ENCODE measurements around the gene EFR3B.
"Not testable (repeated sequence)": the region's sequence is repeated elsewhere in the genome, so short reads cannot be mapped to it uniquely, and the experiment has no call there.

GRCh38 chr2:25162061-25162460 is 120.2 kb downstream of the EFR3B start:
- TF ChIP-seq, protein P1, sequence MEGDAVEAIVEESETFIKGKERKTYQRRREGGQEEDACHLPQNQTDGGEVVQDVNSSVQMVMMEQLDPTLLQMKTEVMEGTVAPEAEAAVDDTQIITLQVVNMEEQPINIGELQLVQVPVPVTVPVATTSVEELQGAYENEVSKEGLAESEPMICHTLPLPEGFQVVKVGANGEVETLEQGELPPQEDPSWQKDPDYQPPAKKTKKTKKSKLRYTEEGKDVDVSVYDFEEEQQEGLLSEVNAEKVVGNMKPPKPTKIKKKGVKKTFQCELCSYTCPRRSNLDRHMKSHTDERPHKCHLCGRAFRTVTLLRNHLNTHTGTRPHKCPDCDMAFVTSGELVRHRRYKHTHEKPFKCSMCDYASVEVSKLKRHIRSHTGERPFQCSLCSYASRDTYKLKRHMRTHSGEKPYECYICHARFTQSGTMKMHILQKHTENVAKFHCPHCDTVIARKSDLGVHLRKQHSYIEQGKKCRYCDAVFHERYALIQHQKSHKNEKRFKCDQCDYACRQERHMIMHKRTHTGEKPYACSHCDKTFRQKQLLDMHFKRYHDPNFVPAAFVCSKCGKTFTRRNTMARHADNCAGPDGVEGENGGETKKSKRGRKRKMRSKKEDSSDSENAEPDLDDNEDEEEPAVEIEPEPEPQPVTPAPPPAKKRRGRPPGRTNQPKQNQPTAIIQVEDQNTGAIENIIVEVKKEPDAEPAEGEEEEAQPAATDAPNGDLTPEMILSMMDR (IDR thresholded peaks at IDR 0.05): not testable (repeated sequence)
- not testable (repeated sequence) for TF ChIP-seq ZFX (IDR thresholded peaks at IDR 0.05; ENCODE audit: borderline replicate concordance)

Data from 22Rv1 (cell line).